D721Med (cell line): ENCODE results near the gene MINDY4.

ENCODE experiments used
- DNase-seq: peaks from one replicate; pipeline ENCODE4 v3.0.0; 2011; ENCODE audit warnings: low spot score; ENCODE audit not compliant: insufficient read length
- FAIRE-seq: peaks from 2 replicates; lab custom pipeline; 2011; peaks lifted over from hg19 to GRCh38; lab: Jason Lieb, UNC
- CTCF ChIP-seq: IDR thresholded peaks from 2 replicates; pipeline ENCODE4 v1.5.1; 2012; ENCODE audit warnings: mild to moderate bottlenecking, control low read depth; ENCODE audit not compliant: insufficient read depth; ENCODE audit errors: missing control alignments

The MINDY4 gene

GRCh38 chr7:30927559-30927958 lies 156.3 kb downstream of the MINDY4 start:
- no peak for TF ChIP-seq CTCF
- DNase-seq (peak; percentile 9), FAIRE-seq (no peak)

GRCh38 chr7:30928254-30928872 lies 157.1 kb downstream of the MINDY4 start:
- FAIRE-seq (no peak), DNase-seq (no peak)
- no peak for TF ChIP-seq CTCF

- no peak for TF ChIP-seq CTCF
- peak; percentile 4 for DNase-seq
These were observed 158.5 kb downstream of the MINDY4 start for GRCh38 chr7:30929686-30930085.

GRCh38 chr7:30930621-30931020 lies 159.4 kb downstream of the MINDY4 start:
- DNase-seq, result peak; percentile 14
- no peak for FAIRE-seq
- TF ChIP-seq CTCF, result no peak

More at GRCh38 chr7:30929686-30930085, 158.5 kb downstream of the MINDY4 start:
- no peak for FAIRE-seq

GRCh38 chr7:30931161-30931928 lies 160.1 kb downstream of the MINDY4 start:
- FAIRE-seq, result no peak
- DNase-seq, result peak; percentile 8
- no peak for TF ChIP-seq CTCF

GRCh38 chr7:30931929-30932540 lies 160.8 kb downstream of the MINDY4 start:
- no peak for TF ChIP-seq CTCF
- DNase-seq (no peak), FAIRE-seq (no peak)
